WTC11 (cell line): ENCODE results near the gene ITGA11. TPM values are rescaled to one million over a fixed set of nuclear protein-coding genes. Genes with fewer than 3 reads are reported as not detected.

Experiments
- ATAC-seq: fragments of 200-7000 bp; cut with Tn5 transposase; 2 replicates; pipeline ENCODE4 v1.10.0; 2021; ENCODE audit warnings: mild to moderate bottlenecking, moderate library complexity
- CTCF ChIA-PET: fragments of 300-600 bp; sonication (Branson Sonifier 250); formaldehyde crosslinking; loops from one replicate; lab custom pipeline; 2021; ENCODE audit warnings: antibody characterized with exemption; lab: Charles Lee
- POLR2A ChIA-PET: fragments of 350-600 bp; sonication (Branson Sonifier 250); formaldehyde crosslinking; loops from one replicate; lab custom pipeline; 2021; ENCODE audit warnings: antibody characterized with exemption; lab: Charles Lee
- DNase-seq: peaks from one replicate; pipeline ENCODE4 v3.0.0; 2021; ENCODE audit warnings: low spot score
- H3K27ac Mint-ChIP-seq: 2 replicates; pipeline ENCODE4 v1.8.0; 2021; ENCODE audit warnings: mixed read lengths
- H3K27me3 Mint-ChIP-seq: 2 replicates; pipeline ENCODE4 v1.8.0; 2021; ENCODE audit warnings: low read depth, mild to moderate bottlenecking, moderate library complexity, mixed read lengths
- H3K36me3 Mint-ChIP-seq: 2 replicates; pipeline ENCODE4 v1.8.0; 2021; ENCODE audit warnings: mixed read lengths
- H3K4me1 Mint-ChIP-seq: 2 replicates; pipeline ENCODE4 v1.8.0; 2022; ENCODE audit warnings: mixed read lengths
- H3K4me3 Mint-ChIP-seq: 2 replicates; pipeline ENCODE4 v1.8.0; 2021; ENCODE audit warnings: mild to moderate bottlenecking, moderate library complexity, mixed read lengths
- H3K9me3 Mint-ChIP-seq: 2 replicates; pipeline ENCODE4 v1.8.0; 2021; ENCODE audit warnings: mixed read lengths
- AFF4 ChIP-seq: sonication (generic); formaldehyde crosslinking; IDR thresholded peaks from 2 replicates; pipeline ENCODE4 v1.8.1; 2023; ENCODE audit warnings: mild to moderate bottlenecking, missing genetic modification reagents, borderline replicate concordance
- E2F1 ChIP-seq: sonication (generic); formaldehyde crosslinking; IDR thresholded peaks from 2 replicates; pipeline ENCODE4 v1.8.0; 2022; ENCODE audit warnings: mild to moderate bottlenecking, missing genetic modification reagents
- ERG ChIP-seq: fragments of 250-450 bp; sonication (Bioruptor Pico); IDR thresholded peaks from 2 replicates; pipeline ENCODE4 v1.8.0; 2021; ENCODE audit warnings: mild to moderate bottlenecking
- TP53 ChIP-seq: sonication (generic); formaldehyde crosslinking; IDR thresholded peaks from 2 replicates; pipeline ENCODE4 v1.8.1; 2023; ENCODE audit warnings: mild to moderate bottlenecking, missing genetic modification reagents
- USF2 ChIP-seq: sonication (generic); formaldehyde crosslinking; IDR thresholded peaks from 2 replicates; pipeline ENCODE4 v1.8.1; 2023; ENCODE audit warnings: mild to moderate bottlenecking, missing genetic modification reagents, moderate library complexity
- ZNF281 ChIP-seq: sonication (generic); formaldehyde crosslinking; IDR thresholded peaks from 2 replicates; pipeline ENCODE4 v1.8.0; 2023; ENCODE audit warnings: mild to moderate bottlenecking, missing genetic modification reagents
- ZNF425 ChIP-seq: fragments of 250-450 bp; sonication (Bioruptor Pico); conservative IDR thresholded peaks from 2 replicates; pipeline ENCODE4 v1.9.0; 2021; ENCODE audit warnings: mild to moderate bottlenecking
- total RNA-seq: library from RNA; stranded (reverse); gene quantifications from 3 replicates; pipeline ENCODE4 v1.2.3, GENCODE V29; 2021
- TF ChIP-seq, protein P1 (sequence below): sonication (generic); formaldehyde crosslinking; IDR thresholded peaks from 2 replicates; pipeline ENCODE4 v1.8.1; 2022; ENCODE audit warnings: mild to moderate bottlenecking, missing genetic modification reagents, moderate library complexity, borderline replicate concordance
- TF ChIP-seq, protein P2 (sequence below): sonication (generic); formaldehyde crosslinking; IDR thresholded peaks from 2 replicates; pipeline ENCODE4 v1.8.0; 2022; ENCODE audit warnings: mild to moderate bottlenecking, missing genetic modification reagents
- TF ChIP-seq, protein P3 (sequence below): fragments of 250-450 bp; sonication (Bioruptor Pico); IDR thresholded peaks from 2 replicates; pipeline ENCODE4 v2.1.2; 2022; ENCODE audit warnings: mild to moderate bottlenecking, moderate library complexity

The ITGA11 gene
- total RNA-seq, 1 experiment from 2014 or later = 0.15 TPM

DNA sequence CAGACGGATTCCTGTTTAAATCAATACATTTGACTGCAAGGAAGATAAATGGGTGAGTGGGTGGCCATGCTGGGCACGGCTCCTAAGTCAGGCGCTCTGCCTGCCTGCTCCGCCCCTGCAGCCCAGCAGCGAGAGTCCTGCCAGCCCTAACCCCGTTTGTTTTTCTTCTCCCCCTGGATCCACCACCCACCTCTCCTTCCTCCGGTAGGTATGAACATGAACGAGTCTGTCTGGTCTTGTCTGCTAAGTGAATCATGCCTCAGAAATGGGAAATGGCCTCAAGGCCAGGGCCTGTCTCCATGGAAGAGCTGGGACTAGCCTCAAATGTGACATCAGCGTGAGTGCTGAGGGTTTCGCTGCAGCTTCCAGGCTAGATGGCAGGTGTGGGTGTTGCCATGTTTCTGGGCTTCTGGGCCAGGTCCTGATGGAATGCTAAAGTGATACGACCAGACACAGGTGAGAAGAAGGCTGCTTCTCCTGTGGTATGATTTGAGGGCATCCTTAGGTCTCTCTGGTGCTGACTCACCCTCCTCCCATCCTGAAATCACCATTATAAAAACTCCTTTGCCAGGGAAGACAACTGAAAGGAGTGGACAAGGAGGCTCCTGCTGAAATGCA is 160.0 kb downstream of the ITGA11 start (continued):
- TF ChIP-seq AFF4 (no peak), E2F1 (no peak), ERG (CRISPR knock-in tag) (no peak), USF2 (CRISPR knock-in tag) (no peak)
- TF ChIP-seq, protein P1, sequence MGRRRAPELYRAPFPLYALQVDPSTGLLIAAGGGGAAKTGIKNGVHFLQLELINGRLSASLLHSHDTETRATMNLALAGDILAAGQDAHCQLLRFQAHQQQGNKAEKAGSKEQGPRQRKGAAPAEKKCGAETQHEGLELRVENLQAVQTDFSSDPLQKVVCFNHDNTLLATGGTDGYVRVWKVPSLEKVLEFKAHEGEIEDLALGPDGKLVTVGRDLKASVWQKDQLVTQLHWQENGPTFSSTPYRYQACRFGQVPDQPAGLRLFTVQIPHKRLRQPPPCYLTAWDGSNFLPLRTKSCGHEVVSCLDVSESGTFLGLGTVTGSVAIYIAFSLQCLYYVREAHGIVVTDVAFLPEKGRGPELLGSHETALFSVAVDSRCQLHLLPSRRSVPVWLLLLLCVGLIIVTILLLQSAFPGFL (CRISPR knock-in tag) = no peak
- TF ChIP-seq, protein P2, sequence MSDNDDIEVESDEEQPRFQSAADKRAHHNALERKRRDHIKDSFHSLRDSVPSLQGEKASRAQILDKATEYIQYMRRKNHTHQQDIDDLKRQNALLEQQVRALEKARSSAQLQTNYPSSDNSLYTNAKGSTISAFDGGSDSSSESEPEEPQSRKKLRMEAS (CRISPR knock-in tag) = no peak
- TF ChIP-seq, protein P3, sequence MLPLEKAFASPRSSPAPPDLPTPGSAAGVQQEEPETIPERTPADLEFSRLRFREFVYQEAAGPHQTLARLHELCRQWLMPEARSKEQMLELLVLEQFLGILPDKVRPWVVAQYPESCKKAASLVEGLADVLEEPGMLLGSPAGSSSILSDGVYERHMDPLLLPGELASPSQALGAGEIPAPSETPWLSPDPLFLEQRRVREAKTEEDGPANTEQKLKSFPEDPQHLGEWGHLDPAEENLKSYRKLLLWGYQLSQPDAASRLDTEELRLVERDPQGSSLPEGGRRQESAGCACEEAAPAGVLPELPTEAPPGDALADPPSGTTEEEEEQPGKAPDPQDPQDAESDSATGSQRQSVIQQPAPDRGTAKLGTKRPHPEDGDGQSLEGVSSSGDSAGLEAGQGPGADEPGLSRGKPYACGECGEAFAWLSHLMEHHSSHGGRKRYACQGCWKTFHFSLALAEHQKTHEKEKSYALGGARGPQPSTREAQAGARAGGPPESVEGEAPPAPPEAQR (CRISPR knock-in tag) = no peak

- no peak for DNase-seq
- CTCF ChIA-PET = interaction anchor here (0.8 kb wide), 1 partner anchor 38 kb away, joined by 3 read pairs; no protein-coding TSS in a partner anchor
- peaks cover 43% of the 10 kb centered on the region for H3K4me1 Mint-ChIP-seq
- POLR2A ChIA-PET = no interaction called here
- no peak overlapping the region for H3K4me3 Mint-ChIP-seq
- TF ChIP-seq ZNF281 (CRISPR knock-in tag) = no peak
- TF ChIP-seq TP53 (CRISPR knock-in tag) = no peak
- no peak for TF ChIP-seq ZNF425 (CRISPR knock-in tag)
- no peaks in the 10 kb centered on the region for H3K9me3 Mint-ChIP-seq
- no peaks in the 10 kb centered on the region for H3K36me3 Mint-ChIP-seq
- H3K27me3 Mint-ChIP-seq = no peaks in the 10 kb centered on the region
- no peak overlapping the region for H3K27ac Mint-ChIP-seq
- ATAC-seq = no peak
These were observed 163.6 kb downstream of the ITGA11 start for GRCh38 chr15:68268405-68268804.
